GM12801 (cell line): Measurements from ENCODE around the gene FBXW7.

Experiments used
- TF ChIP-seq, protein P1 (sequence below): IDR thresholded peaks from one replicate; pipeline ENCODE4 v1.5.1; 2011; ENCODE audit warnings: control low read depth; ENCODE audit not compliant: insufficient read length; ENCODE audit errors: extremely low read depth

The FBXW7 gene

GRCh38 chr4:152364883-152365282 lies 171.0 kb downstream of the FBXW7 start:
- TF ChIP-seq, protein P1, sequence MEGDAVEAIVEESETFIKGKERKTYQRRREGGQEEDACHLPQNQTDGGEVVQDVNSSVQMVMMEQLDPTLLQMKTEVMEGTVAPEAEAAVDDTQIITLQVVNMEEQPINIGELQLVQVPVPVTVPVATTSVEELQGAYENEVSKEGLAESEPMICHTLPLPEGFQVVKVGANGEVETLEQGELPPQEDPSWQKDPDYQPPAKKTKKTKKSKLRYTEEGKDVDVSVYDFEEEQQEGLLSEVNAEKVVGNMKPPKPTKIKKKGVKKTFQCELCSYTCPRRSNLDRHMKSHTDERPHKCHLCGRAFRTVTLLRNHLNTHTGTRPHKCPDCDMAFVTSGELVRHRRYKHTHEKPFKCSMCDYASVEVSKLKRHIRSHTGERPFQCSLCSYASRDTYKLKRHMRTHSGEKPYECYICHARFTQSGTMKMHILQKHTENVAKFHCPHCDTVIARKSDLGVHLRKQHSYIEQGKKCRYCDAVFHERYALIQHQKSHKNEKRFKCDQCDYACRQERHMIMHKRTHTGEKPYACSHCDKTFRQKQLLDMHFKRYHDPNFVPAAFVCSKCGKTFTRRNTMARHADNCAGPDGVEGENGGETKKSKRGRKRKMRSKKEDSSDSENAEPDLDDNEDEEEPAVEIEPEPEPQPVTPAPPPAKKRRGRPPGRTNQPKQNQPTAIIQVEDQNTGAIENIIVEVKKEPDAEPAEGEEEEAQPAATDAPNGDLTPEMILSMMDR = no peak

- TF ChIP-seq, protein P1 = no peak
Measured at GRCh38 chr4:152364383-152364782, 171.5 kb downstream of the FBXW7 start.

DNA sequence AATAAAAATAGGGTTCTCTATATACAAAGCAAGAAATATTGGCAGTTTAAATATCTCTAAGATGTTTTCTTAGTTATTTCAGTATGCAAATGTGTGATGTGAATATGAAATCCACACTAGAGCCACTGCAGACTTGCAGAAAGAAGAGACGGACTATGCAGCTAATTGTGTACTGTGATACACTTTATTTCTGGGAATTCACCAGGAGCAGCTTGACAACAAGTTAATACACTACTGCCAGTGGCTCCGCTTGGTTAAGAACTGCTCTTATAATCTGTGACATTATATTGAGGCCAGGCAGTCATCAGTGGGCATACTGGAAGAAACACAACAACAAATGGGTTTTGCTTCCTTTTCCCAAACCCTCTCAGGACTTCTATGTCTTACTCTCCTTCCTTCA lies 172.0 kb downstream of the FBXW7 start:
- TF ChIP-seq, protein P1 = no peak

DNA sequence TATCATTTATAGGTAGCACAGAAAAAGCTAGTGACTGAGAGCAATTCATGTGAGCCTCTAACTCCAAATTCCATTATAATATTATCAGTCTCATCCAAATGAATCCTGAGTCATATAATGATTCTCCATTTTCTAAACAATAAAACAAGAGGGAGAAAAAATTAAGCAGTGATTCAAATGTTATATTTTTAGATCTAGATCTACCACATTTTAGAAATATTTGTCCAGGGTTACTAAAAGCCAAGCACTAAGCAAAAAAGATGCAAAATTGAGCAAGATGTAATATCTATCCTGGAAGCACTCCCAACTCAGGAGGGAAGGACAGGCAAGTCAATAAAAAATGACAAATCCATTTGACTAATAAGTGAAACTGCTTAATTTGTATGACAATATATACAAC lies 172.8 kb downstream of the FBXW7 start:
- TF ChIP-seq, protein P1 = no peak

GRCh38 chr4:152360045-152360410 lies 175.9 kb downstream of the FBXW7 start:
- TF ChIP-seq, protein P1 = no peak

- TF ChIP-seq, protein P1 = no peak
Measured at GRCh38 chr4:152359208-152360044, 176.5 kb downstream of the FBXW7 start.

DNA sequence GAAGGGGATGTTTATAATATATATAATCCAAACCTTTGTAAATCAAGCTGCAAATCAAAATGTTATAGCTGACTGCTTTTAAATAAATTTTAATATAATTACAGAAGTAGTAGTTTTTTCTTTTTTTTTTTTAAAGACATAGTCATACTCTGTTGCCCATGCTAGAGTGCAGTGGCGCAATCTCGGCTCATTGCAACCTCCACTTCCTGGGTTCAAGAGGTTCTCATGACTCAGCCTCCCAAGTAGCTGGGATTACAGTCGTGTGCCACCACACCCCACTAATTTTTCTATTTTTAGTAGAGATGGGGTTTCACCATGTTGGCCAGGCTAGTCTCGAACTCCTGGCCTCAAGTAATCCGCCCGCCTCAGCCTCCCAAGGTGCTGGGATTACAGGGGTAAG lies 178.7 kb downstream of the FBXW7 start:
- TF ChIP-seq, protein P1 = no peak
